Astrocyte of the cerebellum (primary cell): ENCODE measurements around the gene PRL.

Source experiments
- DNase-seq: peaks from one replicate; pipeline ENCODE4 v3.0.0-alpha.2; 2011; ENCODE audit warnings: low read depth
- H3K4me3 ChIP-seq: 2 replicates; pipeline ENCODE4 v1.5.1; 2011; ENCODE audit warnings: mild to moderate bottlenecking, low read depth, low read length, moderate library complexity
- CTCF ChIP-seq: IDR thresholded peaks from 2 replicates; pipeline ENCODE4 v1.5.1; 2012; ENCODE audit warnings: low read length, low read depth, moderate library complexity, mild to moderate bottlenecking; ENCODE audit errors: missing control alignments
- in situ Hi-C: cut with HindIII; loops from 2 replicates; pipeline ENCODE4 v1.10.0; 2017; ENCODE audit warnings: low sequenced_read_pairs

PRL gene

GRCh38 chr6:22296936-22297335 lies at the start of gene PRL:
Gene PRL (minus strand): TSS chr6:22297036. CDS start chr6:22296982, 54 bp downstream.
- no peak for TF ChIP-seq CTCF
- in situ Hi-C loops = no loop called here
- no peak within 1 kb of the TSS for H3K4me3 ChIP-seq
- no peak for DNase-seq

- H3K4me3 ChIP-seq = no peak overlapping the region
- no peak for TF ChIP-seq CTCF
- in situ Hi-C loops = no loop called here
- no peak for DNase-seq
Measured at GRCh38 chr6:22343864-22344263, 47.0 kb upstream of the PRL start.

- no peak for DNase-seq
- in situ Hi-C loops = no loop called here
- H3K4me3 ChIP-seq = no peak overlapping the region
- no peak for TF ChIP-seq CTCF
Measured at GRCh38 chr6:22334778-22335177, 37.9 kb upstream of the PRL start.

DNA sequence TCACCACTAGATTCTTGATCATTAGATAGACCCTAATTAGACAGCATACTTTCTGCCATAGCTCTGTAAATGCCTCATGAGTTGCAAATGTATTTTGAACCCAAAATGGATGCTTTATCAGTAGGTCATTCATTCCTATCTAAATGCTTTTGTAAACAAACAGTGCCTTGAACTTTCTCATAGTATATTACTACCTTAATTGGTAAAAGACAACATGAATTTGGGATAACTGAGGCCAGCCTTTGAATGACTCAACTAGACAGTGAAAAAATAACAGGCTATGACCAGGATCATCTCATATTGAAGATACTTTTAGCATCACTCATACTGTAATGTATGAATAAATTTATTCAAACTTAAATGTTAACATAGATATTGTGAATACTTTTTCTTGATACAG lies 37.0 kb upstream of the PRL start:
- in situ Hi-C loops = no loop called here
- TF ChIP-seq CTCF = no peak
- no peak overlapping the region for H3K4me3 ChIP-seq
- DNase-seq = no peak

- DNase-seq = no peak
- in situ Hi-C loops = no loop called here
- no peak for TF ChIP-seq CTCF
- H3K4me3 ChIP-seq = no peak overlapping the region
Measured at GRCh38 chr6:22332711-22333110, 35.9 kb upstream of the PRL start.

GRCh38 chr6:22332216-22332615 lies 35.4 kb upstream of the PRL start:
- H3K4me3 ChIP-seq = no peak overlapping the region
- TF ChIP-seq CTCF = no peak
- in situ Hi-C loops = no loop called here
- DNase-seq = no peak

- H3K4me3 ChIP-seq = no peak overlapping the region
- TF ChIP-seq CTCF = no peak
- in situ Hi-C loops = no loop called here
- DNase-seq = no peak
Measured at GRCh38 chr6:22330941-22331340, 34.1 kb upstream of the PRL start.
